B cell (primary cell): ENCODE results near the gene BHMT2. TPM values are rescaled to one million over a fixed set of nuclear protein-coding genes. Genes with fewer than 3 reads are reported as not detected.

Source experiments
- ATAC-seq: fragments of 200-7000 bp; cut with Tn5 transposase; one replicate; pipeline ENCODE4 v1.10.0; 2021; ENCODE audit warnings: low read depth, mild to moderate bottlenecking, moderate number of reproducible peaks, moderate library complexity
- CTCF ChIA-PET: fragments of 350-600 bp; sonication (Branson Sonifier 250); formaldehyde crosslinking; loops from one replicate; lab custom pipeline; 2021; ENCODE audit warnings: antibody characterized with exemption, inconsistent platforms; lab: Charles Lee
- POLR2A ChIA-PET: fragments of 350-600 bp; sonication (Branson Sonifier 250); formaldehyde crosslinking; loops from one replicate; lab custom pipeline; 2021; ENCODE audit warnings: antibody characterized with exemption; lab: Charles Lee
- DNase-seq: peaks from one replicate; pipeline ENCODE4 v3.0.0; 2013
- H2AFZ ChIP-seq: 2 replicates; pipeline ENCODE4 v1.6.1; 2012; ENCODE audit warnings: mild to moderate bottlenecking, low read depth, low read length; ENCODE audit not compliant: insufficient read depth, poor library complexity, severe bottlenecking
- H3K27ac ChIP-seq, 2 donors: 1 replicate in 1 of 2; 2 replicates in 1 of 2; pipeline ENCODE4 v1.5.1; 2012 to 2013; ENCODE audit warnings: low read length in 2 of 2, mild to moderate bottlenecking in 2 of 2, moderate library complexity in 1 of 2
- H3K27me3 ChIP-seq, 4 experiments: fragments of 200-600 bp in 1 of 4; sonication (generic) in 1 of 4; replicated peaks in 1 of 4; 1 replicate in 2 of 4; 2 replicates in 2 of 4; pipeline versions ENCODE4 v1.6.1 to v1.7.0; 2013 to 2016; ENCODE audit warnings: low read length in 3 of 4, mild to moderate bottlenecking in 2 of 4, mixed read lengths in 1 of 4, moderate library complexity in 1 of 4; ENCODE audit not compliant: insufficient read depth in 4 of 4, control insufficient read depth in 3 of 4; ENCODE audit errors: control extremely low read depth in 1 of 4
- H3K36me3 ChIP-seq, 2 experiments: replicated peaks in 1 of 2; 1 replicate in 1 of 2; 2 replicates in 1 of 2; pipeline versions ENCODE4 v1.6.1 to v1.7.1; 2013; ENCODE audit warnings: low read length in 1 of 2; ENCODE audit not compliant: insufficient read depth in 2 of 2, control insufficient read depth in 1 of 2; ENCODE audit errors: control extremely low read depth in 1 of 2, extremely low read depth in 1 of 2
- H3K4me1 ChIP-seq, 2 donors: fragments of 200-600 bp in 1 of 2; sonication (generic) in 1 of 2; 1 replicate in 1 of 2; 2 replicates in 1 of 2; pipeline versions ENCODE4 v1.5.1 to v1.6.1; 2013 to 2017; ENCODE audit warnings: low read length in 2 of 2; ENCODE audit not compliant: control insufficient read depth in 2 of 2, insufficient read depth in 2 of 2
- H3K4me2 ChIP-seq: replicated peaks from 2 replicates; pipeline ENCODE3; 2012; ENCODE audit warnings: mild to moderate bottlenecking, low read depth, low read length; ENCODE audit not compliant: poor library complexity, severe bottlenecking
- H3K4me3 ChIP-seq, 5 experiments: fragments of 200-600 bp in 1 of 5; sonication (generic) in 1 of 5; 1 replicate in 3 of 5; 2 replicates in 2 of 5; pipeline versions ENCODE4 v1.5.1 to v1.7.0; 2011 to 2016; ENCODE audit warnings: low read length in 4 of 5, mild to moderate bottlenecking in 4 of 5, low read depth in 2 of 5, control low read depth in 1 of 5, moderate library complexity in 1 of 5; ENCODE audit not compliant: insufficient read depth in 1 of 5; ENCODE audit errors: control extremely low read depth in 1 of 5, extremely low read depth in 1 of 5
- H3K79me2 ChIP-seq: fragments of 200-600 bp; sonication (generic); one replicate; pipeline ENCODE4 v1.6.0; 2016; ENCODE audit warnings: low read length; ENCODE audit not compliant: control insufficient read depth, insufficient read depth
- H3K9ac ChIP-seq: fragments of 200-600 bp; sonication (generic); 2 replicates; pipeline ENCODE4 v1.6.1; 2017; ENCODE audit warnings: mild to moderate bottlenecking, low read length, moderate library complexity
- H3K9me3 ChIP-seq, 3 donors: one replicate each; pipeline versions ENCODE4 v1.6.1 to v1.7.1; 2013; ENCODE audit warnings: low read length in 2 of 3; ENCODE audit not compliant: control insufficient read depth in 2 of 3, insufficient read depth in 1 of 3; ENCODE audit errors: control extremely low read depth in 1 of 3
- H4K20me1 ChIP-seq: 2 replicates; pipeline ENCODE4 v1.6.0; 2012; ENCODE audit warnings: mild to moderate bottlenecking, low read length; ENCODE audit not compliant: insufficient read depth, control insufficient read depth, poor library complexity, severe bottlenecking
- H3K27ac Mint-ChIP-seq: one replicate; pipeline ENCODE4 v1.8.0; 2021; ENCODE audit warnings: mixed read lengths
- H3K27me3 Mint-ChIP-seq: one replicate; pipeline ENCODE4 v1.8.0; 2021; ENCODE audit warnings: mixed read lengths
- H3K4me1 Mint-ChIP-seq: one replicate; pipeline ENCODE4 v1.8.0; 2021; ENCODE audit warnings: mixed read lengths
- H3K4me3 Mint-ChIP-seq: one replicate; pipeline ENCODE4 v1.8.0; 2021; ENCODE audit warnings: mixed read lengths
- H3K9me3 Mint-ChIP-seq: one replicate; pipeline ENCODE4 v1.8.0; 2022; ENCODE audit warnings: mixed read lengths; ENCODE audit not compliant: insufficient read depth
- CTCF ChIP-seq: fragments of 200-600 bp; IDR thresholded peaks from one replicate; pipeline ENCODE4 v1.8.0; 2022; ENCODE audit warnings: antibody characterized with exemption, mild to moderate bottlenecking
- EZH2 ChIP-seq: IDR thresholded peaks from 2 replicates; pipeline ENCODE4 v1.6.1; 2012; ENCODE audit warnings: borderline replicate concordance, low read depth, mild to moderate bottlenecking, moderate library complexity, low read length; ENCODE audit not compliant: insufficient read depth, poor library complexity, severe bottlenecking
- WGBS: methylation state at CpG from one replicate; pipeline ENCODE4 v1.1.5; 2013; ENCODE audit warnings: missing lambda C conversion rate; ENCODE audit not compliant: insufficient coverage; 5-methylcytosine and 5-hydroxymethylcytosine counted together
- intact Hi-C: fragments of 100-400 bp; cut with micrococcal nuclease; formaldehyde crosslinking; loops from one replicate; pipeline ENCODE4 v1.10.0; 2022
- polyA plus RNA-seq: library from polyadenylated mRNA; depleted of rRNA; stranded (reverse); fragments of >200 nt; gene quantifications from 2 replicates; pipeline ENCODE4 v1.2.3, GENCODE V29; 2012
- total RNA-seq, 2 donors: library from RNA; stranded (reverse); fragments of 120-200 nt in 1 of 2; gene quantifications; 1 replicate in 1 of 2; 2 replicates in 1 of 2; pipeline versions ENCODE4 v1.2.3 to v1.2.4, GENCODE V29; 2013 to 2022

Gene BHMT2
- total and polyA plus RNA-seq, 2 donors (not counting 1 experiment from before 2014, with no cell fraction given): not detected

- no peaks in the 10 kb centered on the region for H3K36me3 ChIP-seq
- no peak for DNase-seq
- no peaks in the 10 kb centered on the region for H3K79me2 ChIP-seq
- H3K27me3 ChIP-seq: peaks cover 0 to 18% (median 9%) of the 10 kb centered on the region in 4 experiments
- no peak for TF ChIP-seq CTCF
- TF ChIP-seq EZH2: no peak
- Mint-ChIP-seq H3K4me3 (no peak overlapping the region), H3K4me1 (peaks cover 8% of the 10 kb centered on the region), H3K27me3 (peaks cover 68% of the 10 kb centered on the region), H3K27ac (no peak overlapping the region), H3K9me3 (no peaks in the 10 kb centered on the region)
- ChIA-PET POLR2A (no interaction called here), CTCF (interaction anchor here (1.1 to 7.4 kb wide), 10 partner anchors 8 to 832 kb away, joined by 3 to 85 read pairs (median 6); partner anchors contain the start of gene ARSB)
- whole genome bisulfite sequencing: no CpG with 5 or more reads among the region's 1 CpG
- no peak overlapping the region for H3K9ac ChIP-seq
- no peaks in the 10 kb centered on the region for H4K20me1 ChIP-seq
- H3K9me3 ChIP-seq: no peaks in the 10 kb centered on the region
- ATAC-seq: no peak
- H3K4me1 ChIP-seq: peaks cover 6 to 12% of the 10 kb centered on the region in 2 donors
- no peak overlapping the region for H3K27ac ChIP-seq
- intact Hi-C loops: loop anchor here (10.0 kb wide), 1 partner anchor 511 kb away; no protein-coding TSS in a partner anchor
- no peak overlapping the region for H3K4me3 ChIP-seq
- no peak overlapping the region for H3K4me2 ChIP-seq
- H2AFZ ChIP-seq: no peak overlapping the region
These were observed 45.6 kb upstream of the BHMT2 start for GRCh38 chr5:79023947-79024346.

DNA sequence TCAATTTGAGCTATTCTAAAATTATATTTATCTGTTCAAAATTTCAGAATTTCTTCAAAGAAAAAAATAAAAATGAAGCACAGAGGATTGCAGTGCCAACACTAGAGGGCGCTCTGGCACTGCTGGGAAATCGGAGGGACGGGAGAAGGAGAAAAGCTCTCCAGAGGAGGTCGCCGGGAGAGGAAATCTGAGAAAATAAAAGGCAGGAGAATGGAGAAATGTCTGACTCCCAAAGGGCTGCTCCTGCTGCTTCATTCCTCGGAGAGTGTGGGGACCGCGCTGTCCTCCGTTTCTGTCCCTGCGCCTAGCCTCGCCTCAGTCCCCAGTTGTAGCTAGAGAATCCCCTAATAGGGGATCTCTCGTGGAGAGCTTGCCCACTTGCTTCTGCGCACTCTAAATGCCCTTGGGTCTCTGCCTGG lies 44.5 kb upstream of the BHMT2 start:
- H3K9me3 Mint-ChIP-seq: no peaks in the 10 kb centered on the region
- peaks cover 0 to 18% (median 9%) of the 10 kb centered on the region in 4 experiments for H3K27me3 ChIP-seq
- no peak for ATAC-seq
- CTCF ChIA-PET: interaction anchor here (0.7 to 7.4 kb wide), 17 partner anchors 9 to 1059 kb away, joined by 3 to 85 read pairs (median 3); partner anchors contain the start of gene ARSB
- H3K27ac Mint-ChIP-seq: no peak overlapping the region
- H2AFZ ChIP-seq: peak overlapping the region; percentile 50
- peaks cover 6 to 12% of the 10 kb centered on the region in 2 donors for H3K4me1 ChIP-seq
- no peak overlapping the region for H3K27ac ChIP-seq
- peak overlapping the region; percentile 43 for H3K4me2 ChIP-seq
- peaks cover 67% of the 10 kb centered on the region for H3K27me3 Mint-ChIP-seq
- TF ChIP-seq EZH2 (no peak), CTCF (peak; percentile 87)
- no peaks in the 10 kb centered on the region for H4K20me1 ChIP-seq
- H3K4me1 Mint-ChIP-seq: peaks cover 8% of the 10 kb centered on the region
- no peak overlapping the region for H3K4me3 ChIP-seq
- no peak overlapping the region for H3K9ac ChIP-seq
- peak overlapping the region; percentile 52 for H3K4me3 Mint-ChIP-seq
- POLR2A ChIA-PET: no interaction called here
- intact Hi-C loops: loop anchor here (1.0 to 10.0 kb wide), 2 partner anchors 439 to 510 kb away; no protein-coding TSS in a partner anchor
- H3K9me3 ChIP-seq: no peaks in the 10 kb centered on the region
- DNase-seq: peak; percentile 58
- no peaks in the 10 kb centered on the region for H3K36me3 ChIP-seq
- H3K79me2 ChIP-seq: no peaks in the 10 kb centered on the region
- 11% methylated on average over 11 of the region's 13 CpGs for WGBS
